ENCODE results near the gene EMX2. TPM values are rescaled to one million over a fixed set of nuclear protein-coding genes. Genes with fewer than 3 reads are reported as not detected.

The EMX2 gene
- total RNA-seq, 2 donors from 2014 or later = 0.05 to 1.5 TPM

DNA sequence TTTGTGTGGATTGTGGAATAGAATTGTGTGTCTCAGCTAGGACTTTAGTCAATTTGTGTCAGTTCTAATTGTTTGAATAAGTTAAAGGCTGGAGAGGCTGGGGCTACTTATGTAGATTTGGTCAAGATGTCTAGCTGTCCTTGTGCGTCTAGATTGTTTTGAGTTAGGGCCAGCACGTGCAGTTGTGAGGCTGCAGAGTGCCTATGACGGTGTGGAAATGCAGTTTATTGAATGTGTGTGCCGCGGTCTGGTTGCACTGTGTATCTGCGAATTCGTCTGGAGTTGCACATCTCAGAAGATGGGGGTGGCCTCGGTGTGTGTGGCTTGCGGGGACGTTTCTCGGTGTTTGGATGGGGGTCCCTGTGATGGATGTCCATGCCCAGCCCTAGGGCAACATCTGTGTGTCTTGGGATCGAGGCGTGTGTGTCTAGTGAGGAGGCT lies 10.2 kb downstream of the EMX2 start:
- Histone ChIP-seq H3K4me1 (replicated peaks) (no peaks in the 10 kb centered on the region), H3K27me3 (replicated peaks; ENCODE audit: insufficient read depth) (peaks cover 39% of the 10 kb centered on the region), H3K4me3 (no peak overlapping the region), H3K9me3 (no peaks in the 10 kb centered on the region), H3K27ac (no peak overlapping the region), H3K36me3 (no peaks in the 10 kb centered on the region)
- intact Hi-C loops (cut with DNase I) = no loop called here
- no peak for TF ChIP-seq POLR2A (IDR thresholded peaks at IDR 0.05)
- no peak for DNase-seq (ENCODE audit: low spot score)
- WGBS = 25% methylated on average over 12 of the region's 13 CpGs

DNA sequence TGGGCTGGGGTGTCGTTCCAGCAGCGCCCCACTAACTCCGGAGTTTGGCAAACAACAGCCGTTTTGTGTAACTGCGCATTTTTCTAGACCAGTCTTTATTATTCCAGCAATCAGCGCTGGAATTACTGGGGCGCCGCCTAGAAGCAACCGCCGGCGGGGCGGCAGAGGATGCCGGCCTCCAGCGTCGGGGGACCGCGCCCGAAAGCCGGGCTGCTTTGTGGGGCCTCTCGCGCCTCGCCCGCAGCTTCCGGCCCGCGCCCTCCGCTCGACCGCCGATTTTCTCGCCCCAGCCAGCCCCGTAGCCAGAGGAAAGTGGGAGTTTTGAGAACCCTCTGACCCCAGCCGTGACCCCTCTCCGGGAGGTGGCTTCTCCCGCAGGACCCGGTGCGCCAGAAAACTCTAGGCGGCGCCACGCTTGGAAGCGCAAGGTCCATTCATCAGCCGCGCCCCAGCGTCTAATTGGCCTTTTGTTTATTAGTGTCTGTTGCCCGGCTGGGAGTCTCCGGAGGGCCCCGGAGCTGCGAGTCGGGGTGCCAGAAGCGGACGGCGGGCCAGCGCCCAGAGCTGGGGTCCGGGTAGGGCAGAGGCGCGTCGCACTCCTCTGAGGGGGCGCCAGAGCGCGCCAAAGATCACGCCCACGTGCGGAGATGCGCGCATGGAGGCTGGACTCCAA lies 10.7 kb downstream of the EMX2 start:
- no peaks in the 10 kb centered on the region for H3K36me3 ChIP-seq
- TF ChIP-seq POLR2AphosphoS5 (IDR thresholded peaks at IDR 0.05) (no peak), POLR2A (IDR thresholded peaks at IDR 0.05) (no peak)
- TF ChIP-seq, protein P1, sequence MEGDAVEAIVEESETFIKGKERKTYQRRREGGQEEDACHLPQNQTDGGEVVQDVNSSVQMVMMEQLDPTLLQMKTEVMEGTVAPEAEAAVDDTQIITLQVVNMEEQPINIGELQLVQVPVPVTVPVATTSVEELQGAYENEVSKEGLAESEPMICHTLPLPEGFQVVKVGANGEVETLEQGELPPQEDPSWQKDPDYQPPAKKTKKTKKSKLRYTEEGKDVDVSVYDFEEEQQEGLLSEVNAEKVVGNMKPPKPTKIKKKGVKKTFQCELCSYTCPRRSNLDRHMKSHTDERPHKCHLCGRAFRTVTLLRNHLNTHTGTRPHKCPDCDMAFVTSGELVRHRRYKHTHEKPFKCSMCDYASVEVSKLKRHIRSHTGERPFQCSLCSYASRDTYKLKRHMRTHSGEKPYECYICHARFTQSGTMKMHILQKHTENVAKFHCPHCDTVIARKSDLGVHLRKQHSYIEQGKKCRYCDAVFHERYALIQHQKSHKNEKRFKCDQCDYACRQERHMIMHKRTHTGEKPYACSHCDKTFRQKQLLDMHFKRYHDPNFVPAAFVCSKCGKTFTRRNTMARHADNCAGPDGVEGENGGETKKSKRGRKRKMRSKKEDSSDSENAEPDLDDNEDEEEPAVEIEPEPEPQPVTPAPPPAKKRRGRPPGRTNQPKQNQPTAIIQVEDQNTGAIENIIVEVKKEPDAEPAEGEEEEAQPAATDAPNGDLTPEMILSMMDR (IDR thresholded peaks at IDR 0.05) = no peak
- no peaks in the 10 kb centered on the region for H3K4me1 ChIP-seq (replicated peaks)
- intact Hi-C loops (cut with DNase I) = no loop called here
- H3K27ac ChIP-seq = no peak overlapping the region
- no peak for DNase-seq (ENCODE audit: low spot score)
- no peak overlapping the region for H3K4me3 ChIP-seq
- WGBS = 2% methylated on average over 51 of the region's 65 CpGs
- H3K9me3 ChIP-seq = no peaks in the 10 kb centered on the region
- peaks cover 36% of the 10 kb centered on the region for H3K27me3 ChIP-seq (replicated peaks; ENCODE audit: insufficient read depth)

DNA sequence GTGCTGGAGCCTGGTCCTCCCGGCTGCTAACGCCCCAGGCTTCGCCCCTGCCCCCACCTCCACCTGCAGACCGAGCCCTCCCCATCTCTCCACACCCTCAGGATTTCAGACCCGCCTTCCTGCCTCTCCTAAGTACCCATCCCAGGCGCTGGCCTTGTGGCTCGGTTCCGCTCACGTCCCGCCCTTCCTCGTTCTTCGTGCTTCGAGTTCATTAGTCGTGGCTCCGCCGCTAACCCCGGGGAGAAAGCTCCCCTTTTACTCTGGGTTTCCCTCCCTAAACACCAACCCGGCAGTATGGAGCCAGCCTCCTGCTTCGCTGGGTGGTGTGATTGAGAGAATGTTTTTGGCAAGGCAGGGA lies 11.2 kb downstream of the EMX2 start:
- DNase-seq (ENCODE audit: low spot score) = no peak
- Histone ChIP-seq H3K4me1 (replicated peaks) (no peaks in the 10 kb centered on the region), H3K9me3 (no peaks in the 10 kb centered on the region), H3K27me3 (replicated peaks; ENCODE audit: insufficient read depth) (peaks cover 36% of the 10 kb centered on the region), H3K4me3 (no peak overlapping the region), H3K27ac (no peak overlapping the region), H3K36me3 (no peaks in the 10 kb centered on the region)
- no peak for TF ChIP-seq POLR2AphosphoS5 (IDR thresholded peaks at IDR 0.05)
- TF ChIP-seq, protein P1 (IDR thresholded peaks at IDR 0.05) = no peak
- no peak for TF ChIP-seq POLR2A (IDR thresholded peaks at IDR 0.05)
- intact Hi-C loops (cut with DNase I) = no loop called here
- WGBS = 14% methylated on average over 19 of the region's 19 CpGs

DNA sequence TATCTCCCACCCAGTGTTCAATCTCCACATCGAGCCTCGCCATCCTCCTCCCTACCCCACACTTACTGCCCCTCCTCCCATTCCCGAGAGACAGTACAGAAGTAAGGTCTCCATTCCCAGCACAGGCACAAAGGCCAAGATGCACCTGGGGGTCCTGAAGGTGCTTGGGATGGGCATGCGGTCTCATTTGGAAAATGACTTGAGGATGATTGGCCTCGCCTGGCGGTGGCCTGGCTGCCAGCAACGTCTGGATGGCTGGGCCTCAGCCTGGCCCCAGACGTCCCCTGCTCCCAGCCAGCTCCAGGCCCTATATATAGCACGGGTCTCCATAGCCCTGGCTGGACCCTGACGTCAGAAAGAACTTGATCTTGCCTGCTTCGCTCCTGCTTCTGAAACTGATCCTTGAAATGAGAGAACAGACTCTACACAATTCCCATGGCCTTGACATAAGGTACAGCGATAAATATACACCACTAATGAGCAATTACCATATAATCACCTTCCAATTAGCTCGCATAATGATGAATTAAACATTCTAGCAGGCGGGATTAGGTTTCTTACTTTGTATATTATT lies 11.8 kb downstream of the EMX2 start:
- no peaks in the 10 kb centered on the region for H3K36me3 ChIP-seq
- no peaks in the 10 kb centered on the region for H3K9me3 ChIP-seq
- no peak overlapping the region for H3K27ac ChIP-seq
- intact Hi-C loops (cut with DNase I) = no loop called here
- no peak for TF ChIP-seq POLR2A (IDR thresholded peaks at IDR 0.05)
- TF ChIP-seq, protein P1 (IDR thresholded peaks at IDR 0.05) = no peak
- TF ChIP-seq POLR2AphosphoS5 (IDR thresholded peaks at IDR 0.05) = no peak
- H3K4me3 ChIP-seq = no peak overlapping the region
- no peak for DNase-seq (ENCODE audit: low spot score)
- 58% methylated on average over 14 of the region's 14 CpGs for WGBS
- no peaks in the 10 kb centered on the region for H3K4me1 ChIP-seq (replicated peaks)
- H3K27me3 ChIP-seq (replicated peaks; ENCODE audit: insufficient read depth) = peaks cover 36% of the 10 kb centered on the region

DNA sequence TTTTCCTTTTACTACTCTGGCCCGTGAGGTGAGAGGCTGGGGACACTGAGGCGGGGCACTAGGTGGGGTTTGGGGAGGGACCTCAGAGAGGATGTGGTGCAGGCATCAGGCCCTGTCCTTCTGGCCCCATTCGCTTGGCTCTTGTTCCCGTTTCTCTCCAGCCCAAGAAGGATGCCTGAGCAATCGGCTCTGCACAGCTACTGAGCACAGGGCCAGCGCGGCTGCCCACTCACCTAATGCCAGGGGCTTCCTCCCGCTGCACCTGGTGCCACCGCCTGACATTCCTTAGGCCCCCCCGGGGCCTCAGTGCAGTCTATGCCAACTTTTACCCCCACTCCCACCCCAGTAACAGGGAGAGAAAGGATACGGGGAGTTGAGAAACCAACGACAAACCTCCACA lies 12.5 kb downstream of the EMX2 start:
- intact Hi-C loops (cut with DNase I) = no loop called here
- H3K36me3 ChIP-seq = no peaks in the 10 kb centered on the region
- H3K27me3 ChIP-seq (replicated peaks; ENCODE audit: insufficient read depth) = peaks cover 35% of the 10 kb centered on the region
- H3K9me3 ChIP-seq = no peaks in the 10 kb centered on the region
- no peak overlapping the region for H3K27ac ChIP-seq
- H3K4me1 ChIP-seq (replicated peaks) = no peaks in the 10 kb centered on the region
- H3K4me3 ChIP-seq = no peak overlapping the region
- 69% methylated on average over 12 of the region's 12 CpGs for WGBS
- DNase-seq (ENCODE audit: low spot score) = no peak
- TF ChIP-seq POLR2AphosphoS5 (IDR thresholded peaks at IDR 0.05) = no peak
- TF ChIP-seq, protein P1 (IDR thresholded peaks at IDR 0.05) = no peak

Data from prostate gland (tissue), 2 donors.